NCI-H128 (cell line): ENCODE data around the gene ACTR1B.
A peak's percentile ranks its signal among the peaks of the same experiment; 100 is the strongest.
"Not testable (repeated sequence)": the region's sequence is repeated elsewhere in the genome, so short reads cannot be mapped to it uniquely, and the experiment has no call there.

ENCODE experiments used
- DNase-seq: peaks from one replicate; lab custom pipeline; 2025; ENCODE audit not compliant: unreplicated experiment; lab: John Stamatoyannopoulos, UW

Gene ACTR1B

GRCh38 chr2:97691166-97691565 lies 27.3 kb upstream of the ACTR1B start:
- DNase-seq, result no peak

- no peak for DNase-seq
Measured at GRCh38 chr2:97688062-97688827, 24.4 kb upstream of the ACTR1B start.

- DNase-seq, result not testable (repeated sequence)
Measured at GRCh38 chr2:97687235-97687634, 23.4 kb upstream of the ACTR1B start.

GRCh38 chr2:97678298-97678697 lies 14.5 kb upstream of the ACTR1B start:
- no peak for DNase-seq

- no peak for DNase-seq
Measured at GRCh38 chr2:97677480-97677879, 13.6 kb upstream of the ACTR1B start.

GRCh38 chr2:97676620-97677019 lies 12.8 kb upstream of the ACTR1B start:
- no peak for DNase-seq

GRCh38 chr2:97675430-97676113 lies 11.7 kb upstream of the ACTR1B start:
- no peak for DNase-seq

GRCh38 chr2:97673915-97674283 lies 10.1 kb upstream of the ACTR1B start:
- DNase-seq, result no peak

GRCh38 chr2:97673182-97673914 lies 9.5 kb upstream of the ACTR1B start:
- no peak for DNase-seq

- not testable (repeated sequence) for DNase-seq
Measured at GRCh38 chr2:97672606-97673140, 8.8 kb upstream of the ACTR1B start.

GRCh38 chr2:97671526-97671925 lies 7.7 kb upstream of the ACTR1B start:
- DNase-seq, result no peak

GRCh38 chr2:97670471-97670870 lies 6.6 kb upstream of the ACTR1B start:
- DNase-seq, result no peak

GRCh38 chr2:97669448-97669847 lies 5.6 kb upstream of the ACTR1B start, which contains the start of gene C2orf92:
Gene C2orf92, plus strand, starts transcription at chr2:97669713. Its CDS starts 76 bp downstream, at chr2:97669789.
- no peak for DNase-seq

GRCh38 chr2:97664636-97664970 lies 759 bp upstream of the ACTR1B start:
- no peak for DNase-seq

GRCh38 chr2:97663626-97663961 lies 250 bp downstream of the ACTR1B start:
- no peak for DNase-seq

- peak; percentile 35 for DNase-seq
Measured at GRCh38 chr2:97662895-97663625, 784 bp downstream of the ACTR1B start.

GRCh38 chr2:97662386-97662894 lies 1.4 kb downstream of the ACTR1B start:
- DNase-seq, result no peak

- DNase-seq, result no peak
Measured at GRCh38 chr2:97661927-97662326, 1.9 kb downstream of the ACTR1B start.

GRCh38 chr2:97660775-97661389 lies 3.0 kb downstream of the ACTR1B start:
- no peak for DNase-seq

- no peak for DNase-seq
Measured at GRCh38 chr2:97660044-97660774, 3.6 kb downstream of the ACTR1B start.
